Measurements from ENCODE around the gene PIK3R6.
"Not testable (repeated sequence)": the region's sequence is repeated elsewhere in the genome, so short reads cannot be mapped to it uniquely, and the experiment has no call there.

The PIK3R6 gene

DNA sequence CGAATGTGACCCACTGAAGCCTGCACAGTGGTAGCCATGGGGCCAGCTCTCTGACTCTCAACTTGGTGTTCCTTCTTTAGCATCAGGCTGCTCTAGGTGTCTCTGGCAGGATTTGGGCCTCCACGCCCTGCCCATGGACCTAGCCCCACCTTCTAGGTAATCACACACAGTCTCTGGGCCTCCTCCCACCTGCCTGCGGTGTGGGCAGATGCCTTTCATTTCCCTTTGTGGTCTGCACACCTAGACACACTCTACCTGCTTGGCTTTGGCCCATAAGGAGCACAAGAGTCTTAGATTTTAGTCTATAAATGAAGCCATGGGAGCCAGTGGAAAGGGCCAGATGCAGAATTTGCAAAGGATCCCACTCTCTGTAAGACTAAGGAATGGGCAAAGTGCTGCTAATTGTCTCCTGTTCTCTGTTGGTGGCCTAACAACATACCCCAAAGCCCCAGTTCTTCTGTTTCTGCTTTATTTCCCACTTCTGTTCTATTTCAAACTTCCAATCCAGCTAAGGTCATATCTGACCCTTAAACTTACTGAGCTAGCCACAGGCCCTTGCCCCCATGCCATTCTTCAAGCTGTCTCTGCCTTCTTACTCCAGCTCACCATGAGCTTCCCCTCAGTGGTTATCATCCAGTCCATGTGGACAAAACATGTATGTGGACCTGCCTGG lies 61.1 kb downstream of the PIK3R6 start:
- H3K36me3 ChIP-seq (ENCODE audit: control insufficient read depth in 2 of 2, insufficient read depth in 2 of 2, low read length in 2 of 2): no peaks in the 10 kb centered on the region
- H3K4me1 ChIP-seq (ENCODE audit: control insufficient read depth in 2 of 2, insufficient read depth in 2 of 2, low read length in 2 of 2): peaks cover 7 to 11% of the 10 kb centered on the region in 2 donors
- H3K4me3 ChIP-seq (ENCODE audit: low read length in 2 of 2): no peak overlapping the region
- peak overlapping the region in 1 of 2 donors; percentile 60 for H3K27ac ChIP-seq (ENCODE audit: low read depth in 2 of 2, low read length in 2 of 2)
- no peak overlapping the region for H3K9ac ChIP-seq (ENCODE audit: low read depth in 1 of 2, low read length in 2 of 2)
- no peaks in the 10 kb centered on the region for H3K9me3 ChIP-seq (ENCODE audit: control insufficient read depth in 2 of 2, low read length in 2 of 2)
- no peaks in the 10 kb centered on the region for H3K27me3 ChIP-seq (ENCODE audit: control insufficient read depth in 2 of 2, insufficient read depth in 2 of 2, low read length in 2 of 2)

DNA sequence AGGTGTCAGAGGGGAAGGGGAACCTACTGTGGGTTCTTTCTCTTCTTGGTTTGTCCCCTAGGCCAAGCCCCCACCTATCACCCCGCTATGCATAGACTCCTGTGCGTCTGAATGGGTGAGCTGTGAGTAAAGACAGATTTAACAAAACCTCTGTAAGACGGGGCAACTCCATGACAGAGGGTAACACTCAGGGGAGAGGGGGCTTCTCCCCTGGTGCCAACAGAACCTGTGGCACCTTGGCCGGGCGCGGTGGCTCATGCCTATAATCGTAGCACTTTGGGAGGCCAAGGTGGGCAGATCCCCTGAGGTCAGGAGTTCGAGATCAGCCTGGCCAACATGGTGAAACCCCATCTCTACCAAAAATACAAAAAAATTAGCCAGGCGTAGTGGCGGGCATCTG lies 62.1 kb downstream of the PIK3R6 start:
- H3K4me3 ChIP-seq (ENCODE audit: low read length in 2 of 2); H3K27me3 ChIP-seq (ENCODE audit: control insufficient read depth in 2 of 2, insufficient read depth in 2 of 2, low read length in 2 of 2); H3K36me3 ChIP-seq (ENCODE audit: control insufficient read depth in 2 of 2, insufficient read depth in 2 of 2, low read length in 2 of 2); H3K4me1 ChIP-seq (ENCODE audit: control insufficient read depth in 2 of 2, insufficient read depth in 2 of 2, low read length in 2 of 2); H3K27ac ChIP-seq (ENCODE audit: low read depth in 2 of 2, low read length in 2 of 2); H3K9ac ChIP-seq (ENCODE audit: low read depth in 1 of 2, low read length in 2 of 2); H3K9me3 ChIP-seq (ENCODE audit: control insufficient read depth in 2 of 2, low read length in 2 of 2): not testable (repeated sequence)

DNA sequence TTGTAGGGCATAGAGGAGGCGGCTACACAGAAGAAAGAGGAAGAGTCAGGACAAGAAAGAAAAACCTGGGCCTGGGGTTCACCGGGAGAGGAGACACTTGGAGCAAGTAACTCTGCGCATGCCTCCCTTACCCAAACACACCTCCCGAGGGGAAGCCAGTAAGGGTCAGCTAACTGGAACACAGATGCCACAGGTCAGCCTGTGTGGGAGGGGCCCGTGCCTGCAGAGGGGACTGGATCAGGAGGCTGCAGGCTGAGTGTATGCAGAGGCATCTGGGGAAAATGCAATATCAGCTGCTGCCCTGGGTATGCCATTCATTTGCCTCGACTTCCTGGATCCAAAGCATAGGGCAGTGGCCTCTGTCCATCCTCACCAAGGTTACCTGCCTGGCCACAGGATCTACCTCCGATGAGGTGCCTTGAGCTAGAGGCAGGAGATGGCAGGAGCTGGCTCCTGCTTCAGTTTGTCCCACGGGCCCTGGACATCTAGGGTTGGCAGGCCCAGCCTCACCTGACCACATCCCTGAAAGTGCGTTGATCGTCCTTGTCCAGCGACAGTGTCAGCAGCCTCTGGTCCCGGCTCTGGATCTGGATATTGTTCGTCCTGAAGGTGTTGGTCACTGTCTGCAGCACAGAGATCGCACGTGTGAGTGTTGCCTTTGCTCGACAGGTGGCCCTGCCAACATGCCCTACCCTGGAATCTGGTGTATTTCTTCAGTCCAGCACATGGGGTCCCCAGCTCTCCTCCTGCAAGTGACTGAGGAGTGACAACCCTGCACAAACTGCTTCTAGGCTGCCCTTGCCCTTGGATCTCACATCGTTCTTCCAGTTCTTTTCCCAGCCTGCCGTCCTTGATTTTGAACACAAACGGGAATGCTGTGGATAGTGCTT lies 63.7 kb downstream of the PIK3R6 start:
- no peak overlapping the region for H3K27ac ChIP-seq (ENCODE audit: low read depth in 2 of 2, low read length in 2 of 2)
- H3K9me3 ChIP-seq (ENCODE audit: control insufficient read depth in 2 of 2, low read length in 2 of 2): no peaks in the 10 kb centered on the region
- no peak overlapping the region for H3K9ac ChIP-seq (ENCODE audit: low read depth in 1 of 2, low read length in 2 of 2)
- H3K27me3 ChIP-seq (ENCODE audit: control insufficient read depth in 2 of 2, insufficient read depth in 2 of 2, low read length in 2 of 2): no peaks in the 10 kb centered on the region
- H3K36me3 ChIP-seq (ENCODE audit: control insufficient read depth in 2 of 2, insufficient read depth in 2 of 2, low read length in 2 of 2): no peaks in the 10 kb centered on the region
- no peak overlapping the region for H3K4me3 ChIP-seq (ENCODE audit: low read length in 2 of 2)
- H3K4me1 ChIP-seq (ENCODE audit: control insufficient read depth in 2 of 2, insufficient read depth in 2 of 2, low read length in 2 of 2): peaks cover 6 to 7% of the 10 kb centered on the region in 2 donors

DNA sequence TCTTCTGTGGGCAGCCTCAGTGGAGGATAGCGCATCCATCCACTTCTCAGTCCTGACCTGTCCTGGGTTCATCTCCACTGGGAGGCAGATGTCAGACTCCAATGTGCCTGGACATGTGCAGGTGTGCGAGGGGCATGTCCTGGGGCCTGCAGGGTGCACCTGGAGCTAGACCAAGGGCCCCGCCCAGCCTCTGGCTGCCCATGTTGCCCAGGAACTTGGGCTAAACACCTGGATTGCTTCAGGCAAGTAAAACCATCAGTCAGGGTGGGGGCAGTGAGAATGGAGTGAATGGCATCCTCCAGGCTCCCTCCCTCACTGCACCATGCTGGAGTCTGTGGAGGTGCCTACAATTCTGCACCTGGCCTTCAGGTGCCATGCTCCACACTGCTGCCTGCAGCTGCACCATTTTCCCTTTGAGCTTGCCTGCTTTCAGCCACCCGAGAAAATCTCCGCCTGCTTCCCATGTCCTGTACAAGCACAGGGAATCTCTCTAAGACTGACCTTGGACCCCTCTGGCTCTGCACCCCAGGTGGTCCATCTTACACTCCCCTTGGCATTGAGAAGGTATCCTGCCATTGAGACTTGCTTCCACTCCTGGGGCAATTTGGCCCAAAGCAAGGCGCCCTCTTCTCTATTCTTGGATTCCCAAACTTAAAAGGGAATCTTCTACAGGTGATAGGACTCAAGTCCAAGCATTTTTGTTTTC lies 66.2 kb downstream of the PIK3R6 start:
- Histone ChIP-seq H3K4me3 (ENCODE audit: low read length in 2 of 2) (no peak overlapping the region), H3K9ac (ENCODE audit: low read depth in 1 of 2, low read length in 2 of 2) (no peak overlapping the region), H3K9me3 (ENCODE audit: control insufficient read depth in 2 of 2, low read length in 2 of 2) (no peaks in the 10 kb centered on the region), H3K36me3 (ENCODE audit: control insufficient read depth in 2 of 2, insufficient read depth in 2 of 2, low read length in 2 of 2) (no peaks in the 10 kb centered on the region), H3K27me3 (ENCODE audit: control insufficient read depth in 2 of 2, insufficient read depth in 2 of 2, low read length in 2 of 2) (no peaks in the 10 kb centered on the region), H3K27ac (ENCODE audit: low read depth in 2 of 2, low read length in 2 of 2) (no peak overlapping the region), H3K4me1 (ENCODE audit: control insufficient read depth in 2 of 2, insufficient read depth in 2 of 2, low read length in 2 of 2) (peaks cover under 1 to 5% of the 10 kb centered on the region in 2 donors)

DNA sequence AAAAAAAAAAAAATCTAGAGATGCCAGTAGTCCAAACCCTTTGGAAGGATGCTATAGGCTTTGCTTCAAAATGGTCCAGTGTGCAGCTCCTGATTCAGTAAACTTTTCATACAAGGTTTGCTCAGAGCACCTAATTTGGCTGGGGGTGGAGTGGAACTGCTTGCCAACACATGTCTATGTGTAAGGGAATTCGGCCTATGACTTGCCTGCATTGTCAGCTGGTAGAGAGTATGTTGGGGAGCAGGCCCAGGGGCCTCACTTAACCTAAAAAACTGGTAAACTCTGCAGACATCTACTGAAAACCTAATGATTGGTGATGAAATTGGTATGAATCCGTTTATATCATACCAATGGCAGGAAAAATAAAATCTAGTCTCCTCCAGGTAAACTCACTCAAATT lies 66.8 kb downstream of the PIK3R6 start:
- Histone ChIP-seq H3K27me3 (ENCODE audit: control insufficient read depth in 2 of 2, insufficient read depth in 2 of 2, low read length in 2 of 2) (no peaks in the 10 kb centered on the region), H3K36me3 (ENCODE audit: control insufficient read depth in 2 of 2, insufficient read depth in 2 of 2, low read length in 2 of 2) (no peaks in the 10 kb centered on the region), H3K9me3 (ENCODE audit: control insufficient read depth in 2 of 2, low read length in 2 of 2) (no peaks in the 10 kb centered on the region), H3K27ac (ENCODE audit: low read depth in 2 of 2, low read length in 2 of 2) (no peak overlapping the region), H3K4me1 (ENCODE audit: control insufficient read depth in 2 of 2, insufficient read depth in 2 of 2, low read length in 2 of 2) (no peaks in the 10 kb centered on the region), H3K9ac (ENCODE audit: low read depth in 1 of 2, low read length in 2 of 2) (no peak overlapping the region), H3K4me3 (ENCODE audit: low read length in 2 of 2) (no peak overlapping the region)

DNA sequence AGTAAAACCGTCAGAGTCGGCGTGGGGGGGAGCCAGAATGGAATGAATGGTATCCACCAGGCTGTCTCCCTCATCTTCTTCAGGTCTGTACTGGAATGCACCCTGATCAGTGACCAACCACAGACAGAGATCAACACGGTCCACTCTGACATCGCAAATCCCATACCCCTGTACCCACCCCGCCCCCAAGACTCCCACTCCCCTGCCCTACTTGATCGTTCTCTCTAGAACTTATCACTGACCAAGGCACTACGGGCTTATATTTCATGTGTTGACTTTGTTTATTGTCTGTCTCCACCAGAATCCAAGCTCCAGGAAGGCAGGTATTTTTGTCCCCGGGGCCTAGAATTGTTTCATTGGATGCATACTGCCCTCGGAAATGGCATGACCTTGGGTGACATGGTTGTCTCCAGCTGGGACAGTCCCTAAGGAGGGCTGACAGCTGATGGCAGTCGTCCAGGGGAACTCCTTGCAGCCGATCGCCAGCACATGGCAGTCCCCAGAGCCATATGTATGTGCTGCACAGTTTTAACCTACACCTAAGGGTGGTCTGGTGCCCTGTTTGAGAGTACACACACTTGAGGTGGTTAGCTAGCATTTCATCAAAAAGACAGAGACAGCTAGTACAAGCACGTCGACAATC lies 67.8 kb downstream of the PIK3R6 start:
- Histone ChIP-seq H3K36me3 (ENCODE audit: control insufficient read depth in 2 of 2, insufficient read depth in 2 of 2, low read length in 2 of 2) (no peaks in the 10 kb centered on the region), H3K27ac (ENCODE audit: low read depth in 2 of 2, low read length in 2 of 2) (peak overlapping the region; percentile 48 to 66), H3K4me3 (ENCODE audit: low read length in 2 of 2) (peak overlapping the region; percentile 48 to 74), H3K9me3 (ENCODE audit: control insufficient read depth in 2 of 2, low read length in 2 of 2) (no peaks in the 10 kb centered on the region), H3K4me1 (ENCODE audit: control insufficient read depth in 2 of 2, insufficient read depth in 2 of 2, low read length in 2 of 2) (no peaks in the 10 kb centered on the region), H3K9ac (ENCODE audit: low read depth in 1 of 2, low read length in 2 of 2) (peak overlapping the region in 1 of 2 donors; percentile 48), H3K27me3 (ENCODE audit: control insufficient read depth in 2 of 2, insufficient read depth in 2 of 2, low read length in 2 of 2) (no peaks in the 10 kb centered on the region)

DNA sequence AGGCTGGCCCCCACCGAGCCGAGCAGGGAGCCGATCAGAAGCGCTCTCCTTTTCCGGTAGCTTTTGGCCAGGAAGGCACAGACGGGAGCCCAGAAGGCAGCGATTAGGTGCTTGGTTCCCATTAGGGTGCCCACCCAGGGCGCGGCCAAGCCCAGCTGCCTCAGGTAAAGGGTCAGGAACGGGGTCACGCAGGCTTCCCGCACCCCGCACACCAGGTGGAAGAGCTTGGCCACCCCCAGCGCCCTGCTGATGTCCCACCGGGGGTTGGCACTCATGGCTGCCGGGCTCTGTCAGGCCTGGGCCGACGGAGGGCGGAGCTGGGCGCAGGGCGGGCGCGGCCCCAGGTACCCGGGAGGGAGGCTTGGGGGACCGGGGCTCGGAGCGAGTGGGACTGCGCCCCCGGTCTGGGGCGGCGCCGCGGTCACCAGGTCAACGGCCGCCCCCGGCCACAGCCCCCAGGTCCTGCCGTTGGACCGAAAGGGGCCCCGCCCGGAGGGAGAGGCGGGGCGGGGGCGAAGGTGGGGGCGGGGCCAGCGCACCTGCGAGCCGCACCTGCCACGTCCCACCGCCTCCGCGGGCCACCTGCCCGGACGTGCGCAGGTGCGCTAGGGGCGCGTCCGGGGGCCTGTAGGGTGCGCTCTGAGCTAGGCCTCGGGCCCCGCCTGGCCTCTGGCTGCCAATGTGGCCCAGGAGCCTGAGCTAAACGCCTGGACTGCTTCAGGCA lies 68.5 kb downstream of the PIK3R6 start, which contains the start of gene MFSD6L:
TSS of gene MFSD6L (minus strand) at position 520 of the 724 bp plus-strand sequence. CDS start at position 275, 245 bp downstream.
- Histone ChIP-seq H3K4me3 (ENCODE audit: low read length in 2 of 2) (peak within 1 kb of the TSS; percentile 55 to 74), H3K9ac (ENCODE audit: low read depth in 1 of 2, low read length in 2 of 2) (peak within 1 kb of the TSS; percentile 44 to 84)

DNA sequence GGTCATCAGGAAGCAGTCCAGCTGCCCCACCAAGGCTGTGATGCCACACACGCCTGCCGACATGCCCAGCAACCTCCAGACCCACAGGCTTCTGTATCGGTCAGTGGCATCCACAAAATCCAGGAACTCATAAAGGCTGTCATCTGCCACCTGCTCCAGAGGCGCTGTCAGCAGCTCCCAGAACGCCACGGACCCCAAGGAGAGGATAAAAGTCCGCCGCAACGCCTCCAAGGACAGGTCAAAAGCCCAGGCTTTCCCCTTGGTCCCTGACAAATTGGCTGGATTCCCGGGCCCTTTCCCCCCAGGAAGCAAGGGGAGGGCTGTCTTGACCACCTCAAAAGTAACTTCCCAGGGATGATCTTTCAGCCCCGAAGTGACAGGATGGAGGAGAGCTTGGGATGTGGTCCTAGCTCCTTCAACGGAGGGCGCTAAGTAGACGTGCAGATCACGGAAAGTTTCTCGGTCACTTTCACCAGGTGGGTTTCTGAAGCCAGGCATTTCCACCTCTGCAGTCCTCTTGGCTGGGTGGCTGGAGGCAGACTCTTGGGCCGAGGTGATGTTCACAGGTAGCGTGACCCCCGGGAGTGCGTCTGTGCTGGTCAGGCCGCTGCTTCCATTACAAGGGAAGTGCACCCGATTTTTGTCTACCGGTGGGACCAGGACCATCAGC lies 69.2 kb downstream of the PIK3R6 start:
- Histone ChIP-seq H3K9ac (ENCODE audit: low read depth in 1 of 2, low read length in 2 of 2) (peak overlapping the region; percentile 44 to 84), H3K27me3 (ENCODE audit: control insufficient read depth in 2 of 2, insufficient read depth in 2 of 2, low read length in 2 of 2) (no peaks in the 10 kb centered on the region), H3K4me3 (ENCODE audit: low read length in 2 of 2) (peak overlapping the region; percentile 55 to 74), H3K9me3 (ENCODE audit: control insufficient read depth in 2 of 2, low read length in 2 of 2) (no peaks in the 10 kb centered on the region), H3K36me3 (ENCODE audit: control insufficient read depth in 2 of 2, insufficient read depth in 2 of 2, low read length in 2 of 2) (no peaks in the 10 kb centered on the region), H3K27ac (ENCODE audit: low read depth in 2 of 2, low read length in 2 of 2) (no peak overlapping the region), H3K4me1 (ENCODE audit: control insufficient read depth in 2 of 2, insufficient read depth in 2 of 2, low read length in 2 of 2) (no peaks in the 10 kb centered on the region)

More for the DNA sequence above, 68.5 kb downstream of the PIK3R6 start, which contains the start of gene MFSD6L:
- Histone ChIP-seq H3K27ac (ENCODE audit: low read depth in 2 of 2, low read length in 2 of 2) (peak within 1 kb of the TSS; percentile 48 to 66), H3K36me3 (ENCODE audit: control insufficient read depth in 2 of 2, insufficient read depth in 2 of 2, low read length in 2 of 2) (no peaks in the 10 kb centered on the region), H3K27me3 (ENCODE audit: control insufficient read depth in 2 of 2, insufficient read depth in 2 of 2, low read length in 2 of 2) (no peaks in the 10 kb centered on the region), H3K9me3 (ENCODE audit: control insufficient read depth in 2 of 2, low read length in 2 of 2) (no peaks in the 10 kb centered on the region), H3K4me1 (ENCODE audit: control insufficient read depth in 2 of 2, insufficient read depth in 2 of 2, low read length in 2 of 2) (no peaks in the 10 kb centered on the region)

DNA sequence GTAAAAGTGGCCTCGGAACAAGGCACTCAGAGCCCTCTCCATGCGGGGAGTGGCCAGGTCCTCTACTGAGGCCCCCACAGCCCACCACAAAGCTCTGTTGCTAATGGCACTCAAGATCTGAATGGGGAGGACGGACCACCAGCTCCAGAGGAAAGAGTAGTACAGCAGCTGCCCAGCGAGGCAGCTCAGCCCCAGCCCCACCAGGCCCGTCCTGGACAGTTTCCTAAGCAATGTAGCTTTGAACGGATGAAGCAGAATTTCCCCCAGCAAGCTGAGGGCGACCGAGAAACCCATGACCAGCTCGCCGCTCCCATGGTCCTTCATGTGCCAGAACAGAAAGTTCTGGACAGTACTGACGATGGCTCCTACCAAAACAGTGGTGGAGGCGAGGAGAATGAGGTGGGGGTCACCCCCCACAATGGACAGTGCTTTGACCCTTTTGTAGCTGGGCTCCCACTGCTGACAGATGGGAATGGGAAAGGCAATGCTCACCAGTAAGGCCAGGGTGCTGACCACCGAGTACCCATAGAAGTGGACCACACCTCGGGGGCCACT lies 69.8 kb downstream of the PIK3R6 start:
- Histone ChIP-seq H3K27ac (ENCODE audit: low read depth in 2 of 2, low read length in 2 of 2) (no peak overlapping the region), H3K36me3 (ENCODE audit: control insufficient read depth in 2 of 2, insufficient read depth in 2 of 2, low read length in 2 of 2) (no peaks in the 10 kb centered on the region), H3K27me3 (ENCODE audit: control insufficient read depth in 2 of 2, insufficient read depth in 2 of 2, low read length in 2 of 2) (no peaks in the 10 kb centered on the region), H3K9me3 (ENCODE audit: control insufficient read depth in 2 of 2, low read length in 2 of 2) (no peaks in the 10 kb centered on the region), H3K4me1 (ENCODE audit: control insufficient read depth in 2 of 2, insufficient read depth in 2 of 2, low read length in 2 of 2) (no peaks in the 10 kb centered on the region), H3K4me3 (ENCODE audit: low read length in 2 of 2) (no peak overlapping the region), H3K9ac (ENCODE audit: low read depth in 1 of 2, low read length in 2 of 2) (no peak overlapping the region)
